ENCODE measurements around the gene KCNN3.

The KCNN3 gene

DNA sequence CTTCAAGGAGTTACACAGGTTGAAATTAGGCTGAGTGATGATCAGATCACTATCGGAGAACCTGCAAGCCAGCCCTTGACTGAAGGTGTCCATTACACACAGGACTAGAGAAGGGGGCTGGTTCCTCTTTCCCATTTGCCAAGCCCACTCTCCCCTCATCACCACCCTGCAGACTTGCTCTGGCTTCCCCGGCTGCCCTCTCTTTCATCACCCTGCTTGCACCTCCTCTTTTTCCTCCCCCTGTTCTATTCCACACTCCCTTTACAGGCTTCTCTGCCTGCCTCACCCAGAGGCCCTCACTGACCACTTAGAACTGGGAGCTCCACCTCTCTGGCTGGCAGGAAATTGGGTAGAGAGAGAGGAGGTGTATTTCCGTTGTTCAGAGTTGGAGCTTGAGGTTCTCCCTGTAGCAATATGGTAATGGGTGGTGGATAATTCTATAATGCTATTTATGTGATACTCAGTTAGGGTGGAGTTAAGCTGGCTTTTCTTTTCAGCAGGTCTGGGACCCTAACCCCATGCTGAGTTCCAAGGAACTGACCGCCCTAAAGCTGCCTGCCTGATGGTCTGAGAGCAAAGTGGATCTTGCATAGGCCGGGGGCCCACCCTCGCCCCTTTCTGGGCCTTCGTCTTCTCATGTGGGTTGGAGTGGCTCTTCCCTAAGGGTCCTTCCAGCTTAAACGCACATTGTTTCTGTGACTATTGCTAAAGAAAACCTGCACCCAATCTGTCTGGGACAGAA lies 150.3 kb downstream of the KCNN3 start:
- H3F3A ChIP-seq (ENCODE audit: insufficient read depth, low read length): peaks cover 2% of the 10 kb centered on the region
- H3K4me1 ChIP-seq (ENCODE audit: low read length): no peaks in the 10 kb centered on the region
- DNase-seq: no peak
- H3K79me2 ChIP-seq (ENCODE audit: low read length): no peaks in the 10 kb centered on the region
- H3K27me3 ChIP-seq (replicated peaks; ENCODE audit: insufficient read depth, low read length): no peaks in the 10 kb centered on the region
- no peak overlapping the region for H3K9ac ChIP-seq (ENCODE audit: low read length)
- no peak overlapping the region for H3K4me3 ChIP-seq (ENCODE audit: low read length)
- H3K4me2 ChIP-seq (ENCODE audit: low read depth, low read length): no peak overlapping the region
- no peaks in the 10 kb centered on the region for H3K36me3 ChIP-seq (replicated peaks; ENCODE audit: insufficient read depth, low read length)
- no peaks in the 10 kb centered on the region for H3K9me3 ChIP-seq (replicated peaks; ENCODE audit: insufficient read depth, low read length)
- no peaks in the 10 kb centered on the region for H4K20me1 ChIP-seq (ENCODE audit: insufficient read depth, low read length)
- TF ChIP-seq EZH2phosphoT487 (IDR thresholded peaks at IDR 0.05; ENCODE audit: low read length) (no peak), EZH2 (optimal IDR thresholded peaks at IDR 0.05; ENCODE audit: low read depth, low read length) (no peak)
- TF ChIP-seq, protein P1, sequence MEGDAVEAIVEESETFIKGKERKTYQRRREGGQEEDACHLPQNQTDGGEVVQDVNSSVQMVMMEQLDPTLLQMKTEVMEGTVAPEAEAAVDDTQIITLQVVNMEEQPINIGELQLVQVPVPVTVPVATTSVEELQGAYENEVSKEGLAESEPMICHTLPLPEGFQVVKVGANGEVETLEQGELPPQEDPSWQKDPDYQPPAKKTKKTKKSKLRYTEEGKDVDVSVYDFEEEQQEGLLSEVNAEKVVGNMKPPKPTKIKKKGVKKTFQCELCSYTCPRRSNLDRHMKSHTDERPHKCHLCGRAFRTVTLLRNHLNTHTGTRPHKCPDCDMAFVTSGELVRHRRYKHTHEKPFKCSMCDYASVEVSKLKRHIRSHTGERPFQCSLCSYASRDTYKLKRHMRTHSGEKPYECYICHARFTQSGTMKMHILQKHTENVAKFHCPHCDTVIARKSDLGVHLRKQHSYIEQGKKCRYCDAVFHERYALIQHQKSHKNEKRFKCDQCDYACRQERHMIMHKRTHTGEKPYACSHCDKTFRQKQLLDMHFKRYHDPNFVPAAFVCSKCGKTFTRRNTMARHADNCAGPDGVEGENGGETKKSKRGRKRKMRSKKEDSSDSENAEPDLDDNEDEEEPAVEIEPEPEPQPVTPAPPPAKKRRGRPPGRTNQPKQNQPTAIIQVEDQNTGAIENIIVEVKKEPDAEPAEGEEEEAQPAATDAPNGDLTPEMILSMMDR (IDR thresholded peaks at IDR 0.05; ENCODE audit: low read length): no peak
- H3K9me2 ChIP-seq (replicated peaks; ENCODE audit: insufficient read depth, low read length): no peaks in the 10 kb centered on the region
- H2AFZ ChIP-seq (ENCODE audit: low read length): no peak overlapping the region
- H3K27ac ChIP-seq (ENCODE audit: low read length): no peak overlapping the region

DNA sequence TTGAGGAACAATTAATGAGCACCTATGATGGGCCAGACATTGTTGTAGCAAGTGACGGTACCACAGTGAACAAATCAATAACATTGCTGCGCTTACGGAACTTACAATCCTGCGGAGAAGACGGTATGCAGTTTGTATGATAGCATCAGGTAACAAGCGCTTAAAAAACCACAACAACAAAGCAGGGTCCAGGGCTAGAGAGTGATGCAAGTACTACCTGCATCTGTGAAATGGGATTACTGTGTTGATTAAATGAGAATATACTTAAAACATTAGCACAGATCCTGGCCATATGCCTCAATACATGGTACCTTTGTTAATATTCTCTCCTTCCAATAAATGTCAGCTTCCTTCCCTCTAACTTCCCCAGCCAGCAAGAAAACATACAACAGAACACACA lies 151.5 kb downstream of the KCNN3 start:
- H3F3A ChIP-seq (ENCODE audit: insufficient read depth, low read length): peaks cover 12% of the 10 kb centered on the region

DNA sequence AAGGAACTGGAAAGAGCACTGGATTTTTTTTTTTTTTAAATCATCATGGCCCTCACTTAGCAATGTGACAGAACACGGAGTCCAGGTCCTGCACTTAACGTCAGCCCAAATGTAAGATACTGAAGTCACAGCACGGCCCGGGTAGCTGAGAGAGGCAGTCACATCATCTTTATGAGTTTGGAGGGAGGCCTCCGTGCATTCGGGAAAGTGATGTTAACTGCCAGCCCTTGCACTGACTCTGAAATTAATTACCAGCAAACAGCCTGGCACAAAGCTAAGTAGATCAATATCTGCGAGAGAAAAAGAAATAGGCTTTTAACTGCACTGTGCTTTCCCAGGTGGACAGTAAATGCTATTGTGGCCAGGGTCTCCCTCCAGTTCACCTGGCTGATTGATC lies 152.6 kb downstream of the KCNN3 start:
- Histone ChIP-seq H3F3A (ENCODE audit: insufficient read depth, low read length) (peaks cover 12% of the 10 kb centered on the region), H3K9ac (ENCODE audit: low read length) (no peak overlapping the region), H3K27ac (ENCODE audit: low read length) (no peak overlapping the region), H3K9me3 (replicated peaks; ENCODE audit: insufficient read depth, low read length) (no peaks in the 10 kb centered on the region), H3K4me2 (ENCODE audit: low read depth, low read length) (no peak overlapping the region), H4K20me1 (ENCODE audit: insufficient read depth, low read length) (no peaks in the 10 kb centered on the region), H2AFZ (ENCODE audit: low read length) (no peak overlapping the region), H3K9me2 (replicated peaks; ENCODE audit: insufficient read depth, low read length) (no peaks in the 10 kb centered on the region), H3K4me1 (ENCODE audit: low read length) (no peaks in the 10 kb centered on the region), H3K79me2 (ENCODE audit: low read length) (no peaks in the 10 kb centered on the region), H3K36me3 (replicated peaks; ENCODE audit: insufficient read depth, low read length) (0 out of 2 replicates have a peak, but pooled peaks cover 3% of the 10 kb centered on the region), H3K4me3 (ENCODE audit: low read length) (no peak overlapping the region), H3K27me3 (replicated peaks; ENCODE audit: insufficient read depth, low read length) (no peaks in the 10 kb centered on the region)
- TF ChIP-seq, protein P1 (IDR thresholded peaks at IDR 0.05; ENCODE audit: low read length): no peak
- TF ChIP-seq EZH2phosphoT487 (IDR thresholded peaks at IDR 0.05; ENCODE audit: low read length) (no peak), EZH2 (optimal IDR thresholded peaks at IDR 0.05; ENCODE audit: low read depth, low read length) (no peak)
- DNase-seq: no peak

More for the DNA sequence above, 151.5 kb downstream of the KCNN3 start:
- H3K9me3 ChIP-seq (replicated peaks; ENCODE audit: insufficient read depth, low read length): no peaks in the 10 kb centered on the region
- no peaks in the 10 kb centered on the region for H3K9me2 ChIP-seq (replicated peaks; ENCODE audit: insufficient read depth, low read length)
- H3K27ac ChIP-seq (ENCODE audit: low read length): no peak overlapping the region
- H3K27me3 ChIP-seq (replicated peaks; ENCODE audit: insufficient read depth, low read length): no peaks in the 10 kb centered on the region
- H3K4me1 ChIP-seq (ENCODE audit: low read length): no peaks in the 10 kb centered on the region
- H3K4me3 ChIP-seq (ENCODE audit: low read length): no peak overlapping the region
- no peak for DNase-seq
- no peaks in the 10 kb centered on the region for H3K79me2 ChIP-seq (ENCODE audit: low read length)
- no peak overlapping the region for H3K9ac ChIP-seq (ENCODE audit: low read length)
- H3K4me2 ChIP-seq (ENCODE audit: low read depth, low read length): no peak overlapping the region
- H2AFZ ChIP-seq (ENCODE audit: low read length): no peak overlapping the region
- TF ChIP-seq, protein P1 (IDR thresholded peaks at IDR 0.05; ENCODE audit: low read length): no peak
- TF ChIP-seq EZH2 (optimal IDR thresholded peaks at IDR 0.05; ENCODE audit: low read depth, low read length) (no peak), EZH2phosphoT487 (IDR thresholded peaks at IDR 0.05; ENCODE audit: low read length) (no peak)
- 0 out of 2 replicates have a peak, but pooled peaks cover 3% of the 10 kb centered on the region for H3K36me3 ChIP-seq (replicated peaks; ENCODE audit: insufficient read depth, low read length)
- H4K20me1 ChIP-seq (ENCODE audit: insufficient read depth, low read length): no peaks in the 10 kb centered on the region
